Vagina (tissue), 2 donors: ENCODE data around the gene RCN2.

Source experiments
- POLR2A ChIP-seq, 2 donors: fragments of 450-650 bp; IDR thresholded peaks; one replicate each; pipeline ENCODE4 v1.6.1; 2017; ENCODE audit warnings: antibody characterized with exemption in 2 of 2, mild to moderate bottlenecking in 2 of 2, moderate library complexity in 2 of 2
- POLR2AphosphoS5 ChIP-seq, 2 donors: sonication (generic); formaldehyde crosslinking; IDR thresholded peaks; one replicate each; pipeline ENCODE4 v1.9.0; 2017; ENCODE audit warnings: antibody characterized with exemption in 2 of 2, mild to moderate bottlenecking in 2 of 2, low read depth in 1 of 2; ENCODE audit not compliant: insufficient read depth in 1 of 2
- TF ChIP-seq, protein P1 (sequence below), 3 experiments: fragments of 450-650 bp in 2 of 3; fragments of 200-600 bp in 1 of 3; sonication (generic) in 1 of 3; IDR thresholded peaks; one replicate each; pipeline ENCODE4 v1.5.1; 2017 to 2019; ENCODE audit warnings: antibody characterized with exemption in 3 of 3, mild to moderate bottlenecking in 2 of 3, moderate library complexity in 2 of 3

- TF ChIP-seq, protein P1, sequence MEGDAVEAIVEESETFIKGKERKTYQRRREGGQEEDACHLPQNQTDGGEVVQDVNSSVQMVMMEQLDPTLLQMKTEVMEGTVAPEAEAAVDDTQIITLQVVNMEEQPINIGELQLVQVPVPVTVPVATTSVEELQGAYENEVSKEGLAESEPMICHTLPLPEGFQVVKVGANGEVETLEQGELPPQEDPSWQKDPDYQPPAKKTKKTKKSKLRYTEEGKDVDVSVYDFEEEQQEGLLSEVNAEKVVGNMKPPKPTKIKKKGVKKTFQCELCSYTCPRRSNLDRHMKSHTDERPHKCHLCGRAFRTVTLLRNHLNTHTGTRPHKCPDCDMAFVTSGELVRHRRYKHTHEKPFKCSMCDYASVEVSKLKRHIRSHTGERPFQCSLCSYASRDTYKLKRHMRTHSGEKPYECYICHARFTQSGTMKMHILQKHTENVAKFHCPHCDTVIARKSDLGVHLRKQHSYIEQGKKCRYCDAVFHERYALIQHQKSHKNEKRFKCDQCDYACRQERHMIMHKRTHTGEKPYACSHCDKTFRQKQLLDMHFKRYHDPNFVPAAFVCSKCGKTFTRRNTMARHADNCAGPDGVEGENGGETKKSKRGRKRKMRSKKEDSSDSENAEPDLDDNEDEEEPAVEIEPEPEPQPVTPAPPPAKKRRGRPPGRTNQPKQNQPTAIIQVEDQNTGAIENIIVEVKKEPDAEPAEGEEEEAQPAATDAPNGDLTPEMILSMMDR (IDR thresholded peaks at IDR 0.05) = no peak
- TF ChIP-seq POLR2AphosphoS5 (IDR thresholded peaks at IDR 0.05; ENCODE audit: insufficient read depth in 1 of 2, low read depth in 1 of 2) (peak in 1 of 2 donors; percentile 33), POLR2A (IDR thresholded peaks at IDR 0.05) (no peak)
Measured at GRCh38 chr15:76996526-76997401, 65.2 kb downstream of the RCN2 start.
